ENCODE measurements around the gene MCC.

MCC gene

GRCh38 chr5:113357696-113358476 is 130.4 kb downstream of the MCC start:
- no peak overlapping the region for H3K4me3 ChIP-seq (ENCODE audit: control insufficient read depth, low read depth, low read length)
- TF ChIP-seq, protein P1, sequence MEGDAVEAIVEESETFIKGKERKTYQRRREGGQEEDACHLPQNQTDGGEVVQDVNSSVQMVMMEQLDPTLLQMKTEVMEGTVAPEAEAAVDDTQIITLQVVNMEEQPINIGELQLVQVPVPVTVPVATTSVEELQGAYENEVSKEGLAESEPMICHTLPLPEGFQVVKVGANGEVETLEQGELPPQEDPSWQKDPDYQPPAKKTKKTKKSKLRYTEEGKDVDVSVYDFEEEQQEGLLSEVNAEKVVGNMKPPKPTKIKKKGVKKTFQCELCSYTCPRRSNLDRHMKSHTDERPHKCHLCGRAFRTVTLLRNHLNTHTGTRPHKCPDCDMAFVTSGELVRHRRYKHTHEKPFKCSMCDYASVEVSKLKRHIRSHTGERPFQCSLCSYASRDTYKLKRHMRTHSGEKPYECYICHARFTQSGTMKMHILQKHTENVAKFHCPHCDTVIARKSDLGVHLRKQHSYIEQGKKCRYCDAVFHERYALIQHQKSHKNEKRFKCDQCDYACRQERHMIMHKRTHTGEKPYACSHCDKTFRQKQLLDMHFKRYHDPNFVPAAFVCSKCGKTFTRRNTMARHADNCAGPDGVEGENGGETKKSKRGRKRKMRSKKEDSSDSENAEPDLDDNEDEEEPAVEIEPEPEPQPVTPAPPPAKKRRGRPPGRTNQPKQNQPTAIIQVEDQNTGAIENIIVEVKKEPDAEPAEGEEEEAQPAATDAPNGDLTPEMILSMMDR (conservative IDR thresholded peaks at IDR 0.05; ENCODE audit: control insufficient read depth, insufficient read depth, low read depth, low read length): no peak
- no peak for DNase-seq (ENCODE audit: low read depth)

DNA sequence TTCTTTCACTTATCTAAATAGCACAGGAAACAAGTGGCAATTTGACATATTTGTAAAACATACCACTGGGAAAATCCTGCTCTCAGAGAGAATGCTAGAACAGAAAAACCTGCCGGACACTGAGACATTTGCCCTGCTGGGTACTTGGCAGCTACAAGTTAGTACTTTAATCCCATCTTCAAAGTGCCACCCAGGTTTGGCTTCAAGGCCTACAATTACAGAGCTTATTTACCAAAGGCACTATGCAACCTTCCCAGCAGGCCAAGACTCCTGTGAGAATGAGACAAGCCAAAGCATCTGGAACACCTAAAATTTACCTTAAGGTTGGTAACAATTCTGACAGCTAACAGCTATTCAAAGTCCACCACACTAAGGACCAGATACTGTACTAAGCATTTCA is 131.8 kb downstream of the MCC start:
- no peak overlapping the region for H3K4me3 ChIP-seq (ENCODE audit: control insufficient read depth, low read depth, low read length)
- TF ChIP-seq, protein P1 (conservative IDR thresholded peaks at IDR 0.05; ENCODE audit: control insufficient read depth, insufficient read depth, low read depth, low read length): no peak
- DNase-seq (ENCODE audit: low read depth): no peak

GRCh38 chr5:113354055-113354454 is 134.2 kb downstream of the MCC start:
- TF ChIP-seq, protein P1 (conservative IDR thresholded peaks at IDR 0.05; ENCODE audit: control insufficient read depth, insufficient read depth, low read depth, low read length): no peak
- DNase-seq (ENCODE audit: low read depth): no peak
- H3K4me3 ChIP-seq (ENCODE audit: control insufficient read depth, low read depth, low read length): no peak overlapping the region

DNA sequence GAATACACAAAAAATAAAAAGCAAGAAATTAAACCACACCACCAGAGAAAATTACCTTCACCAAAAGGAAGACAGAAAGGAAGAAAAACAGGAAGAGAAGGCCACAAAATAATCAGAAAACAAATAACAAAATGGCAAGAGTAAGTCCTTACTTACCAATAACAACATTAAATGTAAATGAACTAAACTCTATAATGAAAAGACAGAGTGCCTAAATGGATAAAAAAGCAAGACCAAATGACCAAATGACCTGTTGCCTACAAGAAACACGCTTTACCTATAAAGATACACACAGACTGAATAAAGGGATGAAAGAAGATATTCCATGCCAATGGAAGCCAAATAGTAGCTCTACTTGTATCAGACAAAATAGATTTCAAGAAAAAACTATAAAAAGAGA is 140.7 kb downstream of the MCC start:
- TF ChIP-seq, protein P1 (conservative IDR thresholded peaks at IDR 0.05; ENCODE audit: control insufficient read depth, insufficient read depth, low read depth, low read length): no peak
- H3K4me3 ChIP-seq (ENCODE audit: control insufficient read depth, low read depth, low read length): no peak overlapping the region
- DNase-seq (ENCODE audit: low read depth): no peak

- DNase-seq (ENCODE audit: low read depth): peak; percentile 85
- TF ChIP-seq, protein P1 (conservative IDR thresholded peaks at IDR 0.05; ENCODE audit: control insufficient read depth, insufficient read depth, low read depth, low read length): peak; percentile 5
- H3K4me3 ChIP-seq (ENCODE audit: control insufficient read depth, low read depth, low read length): no peak overlapping the region
Observed at GRCh38 chr5:113344973-113345940, 143.0 kb downstream of the MCC start.

- no peak for DNase-seq (ENCODE audit: low read depth)
- TF ChIP-seq, protein P1 (conservative IDR thresholded peaks at IDR 0.05; ENCODE audit: control insufficient read depth, insufficient read depth, low read depth, low read length): no peak
- H3K4me3 ChIP-seq (ENCODE audit: control insufficient read depth, low read depth, low read length): no peak overlapping the region
Observed at GRCh38 chr5:113343343-113343742, 144.9 kb downstream of the MCC start.
